ENCODE data around the gene ZNF710.

ZNF710 gene

GRCh38 chr15:90001683-90002427 is 731 bp downstream of the ZNF710 start:
- Histone ChIP-seq H3K4me1 (ENCODE audit: insufficient read depth, low read length, poor library complexity, severe bottlenecking) (peaks cover 51% of the 10 kb centered on the region), H2AFZ (ENCODE audit: low read length) (peak overlapping the region; percentile 73), H3K9me3 (ENCODE audit: insufficient read depth, low read depth, low read length) (no peaks in the 10 kb centered on the region), H3K4me2 (ENCODE audit: low read depth, low read length, poor library complexity, severe bottlenecking) (peak overlapping the region; percentile 71), H3K9ac (ENCODE audit: low read depth, low read length, poor library complexity, severe bottlenecking) (peak overlapping the region; percentile 74), H3K79me2 (ENCODE audit: insufficient read depth, low read length) (peaks cover 46% of the 10 kb centered on the region; the same call in 1 of the 2 replicates), H3K27me3 (ENCODE audit: insufficient read depth, low read length, poor library complexity, severe bottlenecking) (no peaks in the 10 kb centered on the region), H3K36me3 (ENCODE audit: insufficient read depth, low read length) (no peaks in the 10 kb centered on the region), H3F3A (ENCODE audit: low read depth) (peaks cover 3% of the 10 kb centered on the region; the same call in 1 of the 2 replicates), H3K4me3 (ENCODE audit: low read length, poor library complexity, severe bottlenecking) (peak overlapping the region; percentile 73), H3K9me2 (replicated peaks; ENCODE audit: low read depth, low read length) (no peaks in the 10 kb centered on the region), H4K20me1 (ENCODE audit: insufficient read depth, low read length, poor library complexity, severe bottlenecking) (peaks cover 19% of the 10 kb centered on the region)
- no peak for TF ChIP-seq CTCF (conservative IDR thresholded peaks at IDR 0.05; ENCODE audit: low read length)
- TF ChIP-seq EZH2phosphoT487 (IDR thresholded peaks at IDR 0.05; ENCODE audit: borderline replicate concordance), result no peak

DNA sequence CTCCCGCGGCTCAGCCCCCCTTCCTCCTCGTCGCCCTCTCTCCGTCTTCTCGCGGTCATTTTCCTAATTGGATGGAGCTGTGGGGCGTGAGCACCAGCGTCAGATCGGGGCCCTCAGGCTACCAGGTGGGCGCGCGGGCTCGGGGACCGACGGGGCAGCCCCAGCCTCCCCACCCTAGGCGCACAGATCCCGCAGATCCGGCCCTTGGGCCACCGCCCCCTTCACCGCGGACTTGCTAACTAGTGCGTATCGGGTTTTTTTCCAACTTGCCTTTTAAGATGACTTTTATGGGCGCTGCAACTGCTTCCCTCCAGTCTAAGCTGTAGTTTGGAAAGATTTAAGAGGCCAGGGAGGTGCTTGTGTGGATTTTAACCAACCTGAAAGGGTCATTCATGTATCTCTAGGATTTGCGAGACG is 1.3 kb downstream of the ZNF710 start:
- H2AFZ ChIP-seq (ENCODE audit: low read length), result peak overlapping the region; percentile 53; the same call in 1 of the 2 replicates
- H3K4me3 ChIP-seq (ENCODE audit: low read length, poor library complexity, severe bottlenecking), result peak overlapping the region; percentile 73
- H4K20me1 ChIP-seq (ENCODE audit: insufficient read depth, low read length, poor library complexity, severe bottlenecking), result peaks cover 19% of the 10 kb centered on the region
- no peaks in the 10 kb centered on the region for H3K9me2 ChIP-seq (replicated peaks; ENCODE audit: low read depth, low read length)
- H3K27me3 ChIP-seq (ENCODE audit: insufficient read depth, low read length, poor library complexity, severe bottlenecking), result no peaks in the 10 kb centered on the region
- H3K79me2 ChIP-seq (ENCODE audit: insufficient read depth, low read length), result peaks cover 46% of the 10 kb centered on the region; the same call in 1 of the 2 replicates
- peaks cover 3% of the 10 kb centered on the region; the same call in 1 of the 2 replicates for H3F3A ChIP-seq (ENCODE audit: low read depth)
- no peaks in the 10 kb centered on the region for H3K36me3 ChIP-seq (ENCODE audit: insufficient read depth, low read length)
- peaks cover 56% of the 10 kb centered on the region for H3K4me1 ChIP-seq (ENCODE audit: insufficient read depth, low read length, poor library complexity, severe bottlenecking)
- H3K4me2 ChIP-seq (ENCODE audit: low read depth, low read length, poor library complexity, severe bottlenecking), result peak overlapping the region; percentile 71
- H3K9ac ChIP-seq (ENCODE audit: low read depth, low read length, poor library complexity, severe bottlenecking), result peak overlapping the region; percentile 52
- TF ChIP-seq EZH2phosphoT487 (IDR thresholded peaks at IDR 0.05; ENCODE audit: borderline replicate concordance) (no peak), CTCF (conservative IDR thresholded peaks at IDR 0.05; ENCODE audit: low read length) (no peak)
- H3K9me3 ChIP-seq (ENCODE audit: insufficient read depth, low read depth, low read length), result no peaks in the 10 kb centered on the region

GRCh38 chr15:90003736-90004135 is 2.6 kb downstream of the ZNF710 start:
- no peaks in the 10 kb centered on the region for H3K9me2 ChIP-seq (replicated peaks; ENCODE audit: low read depth, low read length)
- H3K36me3 ChIP-seq (ENCODE audit: insufficient read depth, low read length), result no peaks in the 10 kb centered on the region
- peaks cover 3% of the 10 kb centered on the region; the same call in 1 of the 2 replicates for H3F3A ChIP-seq (ENCODE audit: low read depth)
- peak overlapping the region; percentile 52 for H3K9ac ChIP-seq (ENCODE audit: low read depth, low read length, poor library complexity, severe bottlenecking)
- peaks cover 51% of the 10 kb centered on the region; the same call in 1 of the 2 replicates for H3K79me2 ChIP-seq (ENCODE audit: insufficient read depth, low read length)
- H3K4me3 ChIP-seq (ENCODE audit: low read length, poor library complexity, severe bottlenecking), result peak overlapping the region; percentile 73
- peak overlapping the region; percentile 71 for H3K4me2 ChIP-seq (ENCODE audit: low read depth, low read length, poor library complexity, severe bottlenecking)
- H4K20me1 ChIP-seq (ENCODE audit: insufficient read depth, low read length, poor library complexity, severe bottlenecking), result peaks cover 19% of the 10 kb centered on the region
- TF ChIP-seq CTCF (conservative IDR thresholded peaks at IDR 0.05; ENCODE audit: low read length) (no peak), EZH2phosphoT487 (IDR thresholded peaks at IDR 0.05; ENCODE audit: borderline replicate concordance) (no peak)
- no peaks in the 10 kb centered on the region for H3K27me3 ChIP-seq (ENCODE audit: insufficient read depth, low read length, poor library complexity, severe bottlenecking)
- no peaks in the 10 kb centered on the region for H3K9me3 ChIP-seq (ENCODE audit: insufficient read depth, low read depth, low read length)
- H3K4me1 ChIP-seq (ENCODE audit: insufficient read depth, low read length, poor library complexity, severe bottlenecking), result peaks cover 63% of the 10 kb centered on the region
- no peak overlapping the region for H2AFZ ChIP-seq (ENCODE audit: low read length)
